H1 (cell line): ENCODE measurements around the gene NDUFA6. TPM values are rescaled to one million over a fixed set of nuclear protein-coding genes. Genes with fewer than 3 reads are reported as not detected.

ENCODE experiments used
- ASH2L ChIP-seq: fragments of 200-600, 300-600 bp; sonication (generic); IDR thresholded peaks from one replicate; pipeline ENCODE4 v1.7.1; 2017; ENCODE audit warnings: low read length
- SIX5 ChIP-seq: IDR thresholded peaks from 2 replicates; pipeline ENCODE4 v1.6.1; 2011; ENCODE audit warnings: mild to moderate bottlenecking, low read depth, low read length
- TCF12 ChIP-seq: IDR thresholded peaks from 2 replicates; pipeline ENCODE4 v1.6.1; 2011; ENCODE audit warnings: low read depth, mild to moderate bottlenecking, low read length
- polyA plus RNA-seq, 7 experiments: library from polyadenylated mRNA; depleted of rRNA in 3 of 7; stranded (reverse) in 5 of 7; unstranded in 2 of 7; fragments of >200 nt in 5 of 7; fragments of 200-250 nt in 2 of 7; gene quantifications; 1 replicate in 5 of 7; 2 replicates in 1 of 7; 4 replicates in 1 of 7; pipeline versions ENCODE4 v1.2.1 to v1.2.3, GENCODE V29; 2011 to 2013; ENCODE audit warnings: missing spikeins in 2 of 7, mixed read lengths in 2 of 7
- total RNA-seq: library from RNA; stranded (reverse); fragmentation: NEBNext Ultra II Directional; extraction: Animal tissue kit (Norgen Biotek cat#: 25700); gene quantifications from 2 replicates; pipeline ENCODE4 v1.2.1, GENCODE V29; 2021

NDUFA6 gene
- total and polyA plus RNA-seq, 2 of the 8 experiments (the other 6 are each of a cell fraction or from before 2014, with no cell fraction given) = 76.2 to 105 TPM

- no peak for TF ChIP-seq SIX5
- TF ChIP-seq TCF12 = no peak
- TF ChIP-seq ASH2L = no peak
These were observed 23.6 kb downstream of the NDUFA6 start (continued) for GRCh38 chr22:42066937-42067336.
